HG02798 (cell line): ENCODE results near the gene TMEM50B.

Experiments used
- ATAC-seq: cut with Tn5 transposase; IDR thresholded peaks from one replicate; pipeline ENCODE4 v1.9.1; 2021; ENCODE audit warnings: mild to moderate bottlenecking; ENCODE audit not compliant: unreplicated experiment, poor library complexity

Gene TMEM50B

DNA sequence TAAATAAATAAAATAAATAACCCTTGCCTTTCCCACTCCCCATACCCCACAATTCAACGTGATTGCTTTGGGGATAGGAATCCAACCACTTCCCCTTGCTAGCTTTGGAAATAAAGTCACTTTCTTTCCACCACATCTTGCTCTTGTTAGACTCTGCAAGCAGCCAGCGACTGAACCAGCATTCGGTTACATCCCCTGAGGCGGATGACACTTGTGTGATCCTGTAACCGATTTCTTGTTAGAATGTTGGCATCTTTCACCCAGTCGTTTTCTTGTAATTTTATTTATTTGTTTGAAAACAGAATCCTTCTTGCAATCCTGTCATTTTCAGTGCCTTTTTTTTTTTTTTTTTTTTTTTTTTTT, 78.2 kb downstream of the TMEM50B start:
- no peak for ATAC-seq
